ENCODE measurements around the gene ROBO1. TPM values are rescaled to one million over a fixed set of nuclear protein-coding genes. Genes with fewer than 3 reads are reported as not detected.

Gene ROBO1
- total RNA-seq, 1 donor: 69.8 TPM

DNA sequence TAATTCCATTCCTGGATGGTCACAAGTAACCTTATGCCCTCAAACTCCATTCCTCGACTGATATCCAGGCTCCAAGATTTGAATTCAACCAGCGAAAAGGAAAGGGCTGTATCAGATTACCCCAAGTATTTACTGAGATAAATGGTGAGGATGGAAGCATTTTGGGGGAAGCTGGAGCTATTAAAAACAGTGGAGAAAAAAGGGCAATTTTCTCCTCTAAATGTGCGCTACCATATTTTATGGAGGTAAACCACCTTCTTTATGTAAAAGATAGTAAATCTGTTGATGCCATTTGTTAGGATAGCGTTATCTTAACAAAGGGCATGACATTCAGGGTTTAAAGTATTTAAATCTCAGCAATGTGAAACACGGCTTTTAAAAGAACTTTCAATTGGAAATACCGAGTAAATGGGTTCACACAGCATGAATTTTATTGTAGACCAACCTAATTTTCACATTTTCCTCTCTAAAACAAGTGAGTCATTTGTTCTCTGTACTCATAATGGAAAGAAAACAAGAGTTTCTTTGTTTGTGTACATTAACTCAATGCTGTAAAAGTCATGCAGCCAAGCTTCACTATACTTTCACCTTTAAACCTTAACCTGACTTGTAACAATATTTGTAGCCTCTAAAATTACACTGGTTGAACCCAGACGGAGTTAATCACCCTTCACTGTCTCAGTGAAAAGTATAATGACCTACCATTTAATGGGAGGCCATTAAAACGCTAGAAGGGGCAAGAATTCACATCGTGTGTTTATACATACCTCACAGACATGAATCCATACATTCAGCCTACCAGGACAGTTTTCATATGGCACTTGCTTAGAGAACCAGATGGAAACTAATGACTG lies 773.4 kb downstream of the ROBO1 start:
- Histone ChIP-seq H3K27ac (ENCODE audit: low read depth, low read length) (no peak overlapping the region), H4K20me1 (ENCODE audit: insufficient read depth, low read length) (no peaks in the 10 kb centered on the region), H2AFZ (ENCODE audit: low read length) (no peak overlapping the region), H3K27me3 (ENCODE audit: insufficient read depth, low read length) (no peaks in the 10 kb centered on the region), H3K4me1 (ENCODE audit: insufficient read depth, low read length) (no peaks in the 10 kb centered on the region), H3K4me3 (ENCODE audit: insufficient read depth, low read length) (no peak overlapping the region), H3K79me2 (ENCODE audit: insufficient read depth, low read length) (peaks cover 38% of the 10 kb centered on the region), H3K4me2 (ENCODE audit: insufficient read depth, low read length) (no peak overlapping the region), H3K9me3 (ENCODE audit: low read depth, low read length) (no peaks in the 10 kb centered on the region), H3K36me3 (ENCODE audit: insufficient read depth, low read length) (no peaks in the 10 kb centered on the region)
- TF ChIP-seq, protein P1, sequence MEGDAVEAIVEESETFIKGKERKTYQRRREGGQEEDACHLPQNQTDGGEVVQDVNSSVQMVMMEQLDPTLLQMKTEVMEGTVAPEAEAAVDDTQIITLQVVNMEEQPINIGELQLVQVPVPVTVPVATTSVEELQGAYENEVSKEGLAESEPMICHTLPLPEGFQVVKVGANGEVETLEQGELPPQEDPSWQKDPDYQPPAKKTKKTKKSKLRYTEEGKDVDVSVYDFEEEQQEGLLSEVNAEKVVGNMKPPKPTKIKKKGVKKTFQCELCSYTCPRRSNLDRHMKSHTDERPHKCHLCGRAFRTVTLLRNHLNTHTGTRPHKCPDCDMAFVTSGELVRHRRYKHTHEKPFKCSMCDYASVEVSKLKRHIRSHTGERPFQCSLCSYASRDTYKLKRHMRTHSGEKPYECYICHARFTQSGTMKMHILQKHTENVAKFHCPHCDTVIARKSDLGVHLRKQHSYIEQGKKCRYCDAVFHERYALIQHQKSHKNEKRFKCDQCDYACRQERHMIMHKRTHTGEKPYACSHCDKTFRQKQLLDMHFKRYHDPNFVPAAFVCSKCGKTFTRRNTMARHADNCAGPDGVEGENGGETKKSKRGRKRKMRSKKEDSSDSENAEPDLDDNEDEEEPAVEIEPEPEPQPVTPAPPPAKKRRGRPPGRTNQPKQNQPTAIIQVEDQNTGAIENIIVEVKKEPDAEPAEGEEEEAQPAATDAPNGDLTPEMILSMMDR (IDR thresholded peaks at IDR 0.05; ENCODE audit: extremely low read depth, low read depth, low read length): no peak
- no peak for DNase-seq (ENCODE audit: insufficient read length, low spot score, missing footprints)

DNA sequence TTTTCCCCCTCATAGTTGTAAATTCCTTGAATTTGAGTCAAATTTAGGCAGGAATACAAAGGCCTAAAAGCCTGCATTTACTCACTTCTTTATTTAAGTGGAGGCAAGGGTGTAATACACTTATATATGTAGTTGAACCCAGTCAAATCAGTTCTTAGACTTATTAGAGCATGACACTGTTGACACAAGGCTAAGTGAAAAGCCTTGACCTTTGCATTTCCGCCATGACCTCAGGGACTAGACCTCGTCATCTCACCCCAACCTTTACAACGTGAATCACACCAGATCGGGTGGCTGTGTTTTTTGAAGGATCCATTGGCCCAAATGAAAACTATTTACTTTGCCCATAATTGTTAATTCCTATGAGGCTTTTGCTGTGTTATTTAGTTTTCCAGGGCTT lies 774.4 kb downstream of the ROBO1 start:
- H2AFZ ChIP-seq (ENCODE audit: low read length): no peak overlapping the region
- no peaks in the 10 kb centered on the region for H3K36me3 ChIP-seq (ENCODE audit: insufficient read depth, low read length)
- no peak for DNase-seq (ENCODE audit: insufficient read length, low spot score, missing footprints)
- H3K9me3 ChIP-seq (ENCODE audit: low read depth, low read length): no peaks in the 10 kb centered on the region
- H3K27me3 ChIP-seq (ENCODE audit: insufficient read depth, low read length): no peaks in the 10 kb centered on the region
- H3K27ac ChIP-seq (ENCODE audit: low read depth, low read length): no peak overlapping the region
- no peak overlapping the region for H3K4me2 ChIP-seq (ENCODE audit: insufficient read depth, low read length)
- H3K79me2 ChIP-seq (ENCODE audit: insufficient read depth, low read length): peaks cover 38% of the 10 kb centered on the region
- H3K4me3 ChIP-seq (ENCODE audit: insufficient read depth, low read length): no peak overlapping the region
- H4K20me1 ChIP-seq (ENCODE audit: insufficient read depth, low read length): no peaks in the 10 kb centered on the region
- no peaks in the 10 kb centered on the region for H3K4me1 ChIP-seq (ENCODE audit: insufficient read depth, low read length)
- TF ChIP-seq, protein P1 (IDR thresholded peaks at IDR 0.05; ENCODE audit: extremely low read depth, low read depth, low read length): no peak

DNA sequence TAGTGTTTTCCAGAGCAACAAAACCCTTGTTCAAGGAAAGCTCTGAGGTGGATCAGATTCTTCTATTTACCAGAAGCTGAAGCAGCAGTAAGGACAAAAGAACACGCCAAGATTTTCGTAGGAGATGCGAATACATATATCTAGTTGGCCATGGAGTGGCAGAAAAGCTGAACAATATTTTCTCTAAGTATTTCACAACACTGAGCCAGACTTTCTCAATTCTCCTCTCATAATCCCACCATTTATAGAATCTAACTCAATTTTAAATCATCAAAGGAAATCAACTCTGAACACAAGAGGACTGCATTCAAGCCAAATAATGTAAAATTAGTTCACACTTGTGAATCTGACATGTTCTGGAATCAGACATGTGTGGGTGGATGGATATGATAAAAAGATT lies 775.0 kb downstream of the ROBO1 start:
- no peaks in the 10 kb centered on the region for H3K9me3 ChIP-seq (ENCODE audit: low read depth, low read length)
- peaks cover 3% of the 10 kb centered on the region for H4K20me1 ChIP-seq (ENCODE audit: insufficient read depth, low read length)
- H3K27me3 ChIP-seq (ENCODE audit: insufficient read depth, low read length): no peaks in the 10 kb centered on the region
- peaks cover 40% of the 10 kb centered on the region for H3K79me2 ChIP-seq (ENCODE audit: insufficient read depth, low read length)
- no peak overlapping the region for H3K27ac ChIP-seq (ENCODE audit: low read depth, low read length)
- DNase-seq (ENCODE audit: insufficient read length, low spot score, missing footprints): no peak
- TF ChIP-seq, protein P1 (IDR thresholded peaks at IDR 0.05; ENCODE audit: extremely low read depth, low read depth, low read length): no peak
- no peak overlapping the region for H3K4me2 ChIP-seq (ENCODE audit: insufficient read depth, low read length)
- H3K36me3 ChIP-seq (ENCODE audit: insufficient read depth, low read length): no peaks in the 10 kb centered on the region
- no peak overlapping the region for H3K4me3 ChIP-seq (ENCODE audit: insufficient read depth, low read length)
- H3K4me1 ChIP-seq (ENCODE audit: insufficient read depth, low read length): no peaks in the 10 kb centered on the region
- no peak overlapping the region for H2AFZ ChIP-seq (ENCODE audit: low read length)

DNA sequence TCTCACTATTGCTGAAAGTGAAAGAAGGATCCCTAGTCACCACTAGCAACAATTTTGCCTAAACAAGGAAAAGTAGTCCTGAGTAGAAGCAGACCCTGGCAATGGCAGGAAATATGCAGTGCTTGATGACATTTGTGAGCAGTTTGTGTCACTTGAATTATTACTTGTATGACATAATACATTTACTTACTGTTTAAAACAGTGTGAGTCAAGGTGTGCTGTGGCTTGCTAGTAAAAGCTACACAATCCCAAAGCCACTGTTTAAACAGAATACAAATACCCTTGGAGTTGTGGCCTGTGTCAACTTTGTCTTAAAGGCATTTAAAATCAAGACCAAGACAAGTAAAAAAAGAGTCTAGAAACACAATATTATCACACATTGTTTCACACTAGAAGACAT lies 775.4 kb downstream of the ROBO1 start:
- TF ChIP-seq, protein P1 (IDR thresholded peaks at IDR 0.05; ENCODE audit: extremely low read depth, low read depth, low read length): no peak

More for the DNA sequence above, 775.4 kb downstream of the ROBO1 start:
- Histone ChIP-seq H4K20me1 (ENCODE audit: insufficient read depth, low read length) (peaks cover 3% of the 10 kb centered on the region), H3K36me3 (ENCODE audit: insufficient read depth, low read length) (no peaks in the 10 kb centered on the region), H3K27me3 (ENCODE audit: insufficient read depth, low read length) (no peaks in the 10 kb centered on the region), H3K4me1 (ENCODE audit: insufficient read depth, low read length) (no peaks in the 10 kb centered on the region), H3K27ac (ENCODE audit: low read depth, low read length) (no peak overlapping the region), H2AFZ (ENCODE audit: low read length) (no peak overlapping the region), H3K79me2 (ENCODE audit: insufficient read depth, low read length) (peaks cover 37% of the 10 kb centered on the region), H3K9me3 (ENCODE audit: low read depth, low read length) (no peaks in the 10 kb centered on the region), H3K4me3 (ENCODE audit: insufficient read depth, low read length) (no peak overlapping the region), H3K4me2 (ENCODE audit: insufficient read depth, low read length) (no peak overlapping the region)
- no peak for DNase-seq (ENCODE audit: insufficient read length, low spot score, missing footprints)
